ENCODE data around the gene MCFD2.
"Not testable (repeated sequence)": the region's sequence is repeated elsewhere in the genome, so short reads cannot be mapped to it uniquely, and the experiment has no call there.

MCFD2 gene

DNA sequence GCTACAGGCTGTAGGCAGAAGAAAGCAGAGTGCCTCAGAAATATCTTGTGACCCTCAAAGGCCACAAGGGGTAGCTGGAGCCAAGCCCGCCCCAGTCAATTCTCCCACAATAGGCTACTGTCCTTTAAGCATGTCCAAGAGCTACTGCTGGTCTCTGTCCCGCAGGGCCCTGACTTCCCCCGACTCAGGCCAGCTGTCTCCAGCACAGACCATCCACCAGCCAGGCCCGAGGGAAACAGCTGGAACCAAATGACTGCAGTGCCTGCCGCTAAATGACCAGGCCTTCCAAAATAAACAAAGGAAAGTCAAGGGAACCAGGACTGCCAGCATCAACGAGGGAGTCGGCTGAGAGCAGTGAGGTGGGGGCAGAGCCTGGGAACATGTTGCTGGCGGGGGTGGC is 36.7 kb downstream of the MCFD2 start:
- in situ Hi-C loops (cut with MboI; ENCODE audit: low pct_unique_long_range_greater_than_20kb, low sequenced_read_pairs, unreplicated experiment), result no loop called here
- DNase-seq (ENCODE audit: low spot score), result no peak
- TF ChIP-seq, protein P1, sequence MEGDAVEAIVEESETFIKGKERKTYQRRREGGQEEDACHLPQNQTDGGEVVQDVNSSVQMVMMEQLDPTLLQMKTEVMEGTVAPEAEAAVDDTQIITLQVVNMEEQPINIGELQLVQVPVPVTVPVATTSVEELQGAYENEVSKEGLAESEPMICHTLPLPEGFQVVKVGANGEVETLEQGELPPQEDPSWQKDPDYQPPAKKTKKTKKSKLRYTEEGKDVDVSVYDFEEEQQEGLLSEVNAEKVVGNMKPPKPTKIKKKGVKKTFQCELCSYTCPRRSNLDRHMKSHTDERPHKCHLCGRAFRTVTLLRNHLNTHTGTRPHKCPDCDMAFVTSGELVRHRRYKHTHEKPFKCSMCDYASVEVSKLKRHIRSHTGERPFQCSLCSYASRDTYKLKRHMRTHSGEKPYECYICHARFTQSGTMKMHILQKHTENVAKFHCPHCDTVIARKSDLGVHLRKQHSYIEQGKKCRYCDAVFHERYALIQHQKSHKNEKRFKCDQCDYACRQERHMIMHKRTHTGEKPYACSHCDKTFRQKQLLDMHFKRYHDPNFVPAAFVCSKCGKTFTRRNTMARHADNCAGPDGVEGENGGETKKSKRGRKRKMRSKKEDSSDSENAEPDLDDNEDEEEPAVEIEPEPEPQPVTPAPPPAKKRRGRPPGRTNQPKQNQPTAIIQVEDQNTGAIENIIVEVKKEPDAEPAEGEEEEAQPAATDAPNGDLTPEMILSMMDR (IDR thresholded peaks at IDR 0.05; ENCODE audit: extremely low read depth, insufficient read depth, missing control alignments), result no peak

DNA sequence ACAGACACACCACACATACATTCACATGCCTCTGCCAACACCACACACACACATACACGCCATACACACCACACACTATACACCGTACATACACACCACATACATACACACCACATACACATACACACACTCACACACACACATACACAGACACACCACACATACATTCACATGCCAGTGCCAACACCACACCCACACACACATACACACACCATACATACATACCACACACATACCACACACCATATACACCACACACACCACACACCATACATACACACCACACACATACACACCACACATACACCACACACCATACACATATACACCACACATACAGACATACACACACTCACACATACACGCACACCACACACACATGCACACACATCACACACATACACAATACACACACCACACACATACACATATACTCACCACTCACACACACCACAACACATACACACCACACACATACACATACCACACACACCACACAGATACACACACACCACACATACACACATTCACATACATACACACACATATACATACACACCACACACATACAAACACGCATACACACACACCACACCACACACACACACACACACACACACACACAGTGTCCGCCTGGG is 37.2 kb downstream of the MCFD2 start:
- TF ChIP-seq, protein P1 (IDR thresholded peaks at IDR 0.05; ENCODE audit: extremely low read depth, insufficient read depth, missing control alignments), result no peak
- no peak for DNase-seq (ENCODE audit: low spot score)
- in situ Hi-C loops (cut with MboI; ENCODE audit: low pct_unique_long_range_greater_than_20kb, low sequenced_read_pairs, unreplicated experiment), result no loop called here

DNA sequence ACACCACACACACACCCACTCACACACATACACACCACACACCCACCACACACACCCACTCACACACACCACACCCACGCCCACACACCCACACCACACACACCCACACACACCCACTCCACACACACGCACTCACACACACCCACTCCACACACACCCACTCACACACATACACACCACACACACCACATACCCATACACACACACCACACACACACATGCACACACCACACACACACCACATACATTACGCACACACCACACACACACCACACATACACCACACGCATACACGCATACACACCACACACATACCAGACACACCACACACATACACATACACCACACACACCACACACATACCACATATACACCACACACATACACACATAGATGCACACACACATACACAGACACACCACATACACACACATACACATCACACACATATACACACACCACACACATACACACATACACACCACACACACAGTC is 37.9 kb downstream of the MCFD2 start:
- DNase-seq (ENCODE audit: low spot score), result no peak
- TF ChIP-seq, protein P1 (IDR thresholded peaks at IDR 0.05; ENCODE audit: extremely low read depth, insufficient read depth, missing control alignments), result no peak
- in situ Hi-C loops (cut with MboI; ENCODE audit: low pct_unique_long_range_greater_than_20kb, low sequenced_read_pairs, unreplicated experiment), result no loop called here

DNA sequence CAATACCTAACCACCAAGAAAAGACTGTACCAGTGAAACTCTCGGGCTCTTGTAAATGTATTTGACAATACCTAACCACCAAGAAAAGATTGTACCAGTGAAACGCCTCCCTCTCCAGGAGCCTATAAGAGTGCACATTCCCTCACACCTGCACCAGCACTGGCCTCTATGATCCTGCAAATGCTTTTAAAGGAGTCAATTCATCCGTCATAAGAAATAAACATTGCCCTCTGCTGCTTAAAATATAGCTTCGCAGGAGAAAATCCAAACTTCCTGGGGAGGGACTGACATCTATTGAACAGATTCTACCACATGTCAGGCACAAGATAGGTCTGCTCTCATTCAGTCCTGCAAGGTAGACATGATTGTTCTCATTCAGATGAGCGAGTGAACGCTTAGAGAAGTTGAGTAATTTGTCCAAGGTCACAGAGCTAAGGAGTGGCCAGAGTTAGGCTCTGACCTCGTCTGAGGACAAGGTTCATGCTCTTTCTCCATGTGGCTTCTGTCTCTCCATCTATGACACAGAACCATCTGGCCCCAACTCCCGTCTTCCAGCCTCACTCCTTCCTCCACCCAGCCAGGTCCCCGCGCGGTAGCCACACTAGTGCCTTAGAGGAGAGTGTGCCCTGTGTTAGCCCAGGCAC is 38.7 kb downstream of the MCFD2 start:
- in situ Hi-C loops (cut with MboI; ENCODE audit: low pct_unique_long_range_greater_than_20kb, low sequenced_read_pairs, unreplicated experiment), result no loop called here
- TF ChIP-seq, protein P1 (IDR thresholded peaks at IDR 0.05; ENCODE audit: extremely low read depth, insufficient read depth, missing control alignments), result no peak
- no peak for DNase-seq (ENCODE audit: low spot score)

DNA sequence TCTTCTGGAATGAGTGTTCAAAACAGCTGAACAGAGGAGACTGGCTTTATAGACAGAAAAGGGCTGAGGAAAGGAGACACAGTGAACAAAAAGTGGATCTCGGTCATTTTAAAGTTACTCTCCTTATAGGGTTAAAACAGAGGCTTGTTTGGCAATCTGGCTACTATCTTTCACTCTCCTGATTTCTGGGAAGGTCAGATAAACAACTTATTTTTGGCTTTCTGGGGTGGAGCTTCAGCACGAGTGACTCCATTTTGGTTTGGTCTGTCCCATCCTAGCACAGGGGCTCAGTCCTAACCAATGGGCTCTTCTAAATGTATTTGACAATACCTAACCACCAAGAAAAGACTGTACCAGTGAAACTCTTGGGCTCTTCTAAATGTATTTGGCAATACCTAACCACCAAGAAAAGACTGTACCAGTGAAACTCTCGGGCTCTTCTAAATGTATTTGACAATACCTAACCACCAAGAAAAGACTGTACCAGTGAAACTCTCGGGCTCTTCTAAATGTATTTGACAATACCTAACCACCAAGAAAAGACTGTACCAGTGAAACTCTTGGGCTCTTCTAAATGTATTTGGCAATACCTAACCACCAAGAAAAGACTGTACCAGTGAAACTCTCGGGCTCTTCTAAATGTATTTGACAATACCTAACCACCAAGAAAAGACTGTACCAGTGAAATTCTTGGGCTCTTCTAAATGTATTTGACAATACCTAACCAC is 39.5 kb downstream of the MCFD2 start:
- DNase-seq (ENCODE audit: low spot score); in situ Hi-C loops (cut with MboI; ENCODE audit: low pct_unique_long_range_greater_than_20kb, low sequenced_read_pairs, unreplicated experiment): not testable (repeated sequence)

DNA sequence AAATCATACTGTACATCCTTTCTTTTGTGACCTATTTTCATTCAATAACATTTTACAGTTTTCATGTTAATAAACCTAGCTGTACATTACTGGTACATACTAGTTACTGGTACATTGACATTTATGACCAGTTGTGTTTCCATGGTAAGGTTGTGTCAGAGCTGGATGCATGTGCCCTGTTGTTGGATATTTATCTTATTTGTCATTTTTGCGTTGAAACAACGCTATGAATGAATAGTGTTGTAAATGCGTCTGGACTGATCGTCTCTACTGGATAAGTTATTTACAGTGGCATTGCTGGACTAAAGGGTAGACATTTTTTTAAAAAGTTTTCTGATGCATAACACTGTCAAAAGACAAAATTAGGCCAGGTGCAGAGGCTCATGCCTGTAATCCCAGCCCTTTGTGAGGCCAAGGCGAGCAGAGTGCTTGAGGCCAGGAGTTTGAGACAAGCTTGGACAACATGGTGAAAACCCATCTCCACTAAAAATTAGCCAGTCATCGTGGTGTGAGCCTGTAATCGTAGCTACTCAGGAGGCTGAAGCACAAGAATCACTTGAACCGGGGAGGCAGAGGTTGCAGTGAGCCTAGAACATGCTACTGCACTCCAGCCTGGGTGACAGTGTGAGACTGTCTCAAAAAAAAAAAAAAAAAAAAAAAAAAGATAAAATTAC is 40.2 kb downstream of the MCFD2 start:
- DNase-seq (ENCODE audit: low spot score), result no peak
- in situ Hi-C loops (cut with MboI; ENCODE audit: low pct_unique_long_range_greater_than_20kb, low sequenced_read_pairs, unreplicated experiment), result no loop called here
- TF ChIP-seq, protein P1 (IDR thresholded peaks at IDR 0.05; ENCODE audit: extremely low read depth, insufficient read depth, missing control alignments), result no peak
